ENCODE data around the gene ATRN.

The ATRN gene

GRCh38 chr20:3672547-3673171, 201.8 kb downstream of the ATRN start:
- H3K27ac ChIP-seq (ENCODE audit: low read depth, low read length): no peak overlapping the region
- H3K36me3 ChIP-seq (ENCODE audit: control insufficient read depth, insufficient read depth, low read length): peaks cover 7% of the 10 kb centered on the region
- H3K4me3 ChIP-seq (ENCODE audit: low read length): no peak overlapping the region
- peaks cover 10% of the 10 kb centered on the region for H3K4me1 ChIP-seq (ENCODE audit: control insufficient read depth, insufficient read depth, low read length)
- H3K27me3 ChIP-seq (ENCODE audit: control insufficient read depth, insufficient read depth, low read length): peaks cover 9% of the 10 kb centered on the region
- H3K9ac ChIP-seq (ENCODE audit: low read length): no peak overlapping the region

DNA sequence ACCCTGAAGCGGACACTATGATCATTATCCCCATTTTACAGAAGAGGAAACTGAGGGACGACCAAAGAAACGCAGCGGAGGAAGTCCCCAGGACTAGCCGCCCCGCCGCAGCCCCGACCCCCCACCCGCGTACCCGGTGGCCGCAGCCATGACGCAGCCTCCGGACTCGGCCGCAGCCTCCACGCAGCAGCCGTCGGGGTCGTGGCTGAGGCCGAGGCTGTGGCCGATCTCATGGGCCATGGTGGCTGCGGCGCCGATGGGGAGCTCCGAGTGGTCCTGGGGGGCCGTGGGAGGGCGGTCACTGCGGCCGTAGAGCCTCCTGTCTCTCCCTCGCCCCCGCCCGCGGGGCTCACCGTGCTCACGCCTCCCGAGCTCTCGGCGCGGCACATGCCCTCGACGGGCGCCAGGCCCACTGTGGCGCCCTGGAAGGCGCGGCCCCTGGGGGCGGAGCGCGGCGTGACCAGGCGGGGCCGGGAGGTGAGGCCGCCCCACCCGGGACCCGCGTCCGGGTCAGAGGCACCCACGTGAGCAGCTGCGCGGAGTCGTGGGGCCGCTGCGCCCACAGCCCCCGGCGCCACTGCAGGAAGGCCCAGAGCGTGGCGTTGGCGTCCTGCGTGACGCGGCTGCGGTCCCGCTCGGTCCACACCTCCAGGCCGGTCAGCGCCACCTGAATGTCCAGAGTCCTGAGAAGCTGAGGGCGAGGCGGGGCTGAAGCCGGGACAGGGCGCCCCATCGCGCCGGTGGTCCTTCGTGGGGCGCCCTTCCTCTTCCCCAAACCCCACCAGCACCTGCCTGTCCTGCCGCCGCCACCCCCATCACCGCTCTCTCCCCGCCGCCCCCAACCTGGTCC, 202.6 kb downstream of the ATRN start:
- H3K36me3 ChIP-seq (ENCODE audit: control insufficient read depth, insufficient read depth, low read length): peaks cover 7% of the 10 kb centered on the region
- H3K4me1 ChIP-seq (ENCODE audit: control insufficient read depth, insufficient read depth, low read length): peaks cover 15% of the 10 kb centered on the region
- H3K4me3 ChIP-seq (ENCODE audit: low read length): no peak overlapping the region
- H3K9ac ChIP-seq (ENCODE audit: low read length): no peak overlapping the region
- peaks cover 9% of the 10 kb centered on the region for H3K27me3 ChIP-seq (ENCODE audit: control insufficient read depth, insufficient read depth, low read length)
- H3K27ac ChIP-seq (ENCODE audit: low read depth, low read length): no peak overlapping the region

DNA sequence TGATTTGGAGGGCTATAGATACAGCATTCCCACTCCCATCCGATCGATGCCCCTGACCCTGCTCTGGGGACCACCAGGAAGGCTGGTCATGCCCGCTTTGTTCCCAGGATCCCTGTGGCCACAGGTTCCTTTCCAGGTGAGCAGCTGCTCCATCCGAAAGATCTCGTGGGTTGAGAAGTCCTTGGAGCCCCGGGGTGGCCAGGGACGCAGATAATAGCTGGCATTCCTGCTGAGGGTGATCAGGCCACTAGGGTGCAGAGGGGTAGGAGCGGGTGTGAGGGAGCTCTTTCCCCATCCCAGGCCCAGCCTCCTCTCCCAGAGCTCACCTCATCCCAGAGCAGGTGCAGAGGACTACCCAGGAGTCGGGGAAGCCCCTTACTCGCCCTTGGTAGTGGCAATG, 203.6 kb downstream of the ATRN start:
- Histone ChIP-seq H3K4me3 (ENCODE audit: low read length) (no peak overlapping the region), H3K9ac (ENCODE audit: low read length) (no peak overlapping the region), H3K36me3 (ENCODE audit: control insufficient read depth, insufficient read depth, low read length) (peaks cover 7% of the 10 kb centered on the region), H3K27ac (ENCODE audit: low read depth, low read length) (no peak overlapping the region), H3K27me3 (ENCODE audit: control insufficient read depth, insufficient read depth, low read length) (peaks cover 9% of the 10 kb centered on the region), H3K4me1 (ENCODE audit: control insufficient read depth, insufficient read depth, low read length) (peaks cover 21% of the 10 kb centered on the region)

DNA sequence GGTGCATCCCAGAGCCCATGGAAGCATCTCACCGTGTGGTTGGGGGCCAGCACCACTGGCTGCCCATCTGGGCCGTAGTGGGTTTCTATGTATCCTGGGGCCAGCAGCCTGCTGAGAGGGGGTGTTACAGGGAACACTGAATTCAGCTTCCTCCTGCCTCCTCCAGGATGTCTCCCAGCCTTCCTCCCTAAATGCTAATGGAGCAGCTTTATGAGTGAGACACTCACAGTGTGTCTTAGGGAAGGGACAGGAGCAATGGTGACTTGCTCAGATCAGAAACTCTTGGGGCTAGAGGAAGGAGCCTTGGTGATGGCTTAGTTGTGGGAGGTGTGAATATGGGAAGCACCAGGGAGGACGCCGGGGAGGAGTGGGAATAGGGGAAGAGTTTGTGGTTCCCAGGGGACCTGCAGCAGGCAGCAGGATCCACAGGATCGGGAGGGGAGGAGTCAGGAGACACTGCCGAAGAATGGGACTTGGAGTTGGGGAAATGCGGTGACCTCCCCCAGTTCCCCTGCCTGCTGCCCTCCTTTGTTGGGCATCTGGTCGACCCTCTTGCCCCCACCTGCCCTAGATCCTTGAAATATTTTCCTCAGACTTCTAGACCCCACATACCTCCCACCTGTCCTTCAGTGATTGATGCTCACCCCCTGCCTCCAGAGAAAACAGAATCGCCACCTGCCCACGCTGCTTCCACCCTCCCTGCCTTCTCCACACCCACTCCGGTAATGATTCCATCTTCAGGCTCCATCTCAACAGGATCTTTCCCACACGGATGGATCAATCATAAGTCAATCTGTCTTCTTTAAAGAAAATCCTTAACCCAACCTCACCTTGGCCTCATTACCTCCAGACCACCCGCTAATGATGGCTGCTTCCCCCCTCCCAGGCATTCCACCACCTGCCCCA, 204.4 kb downstream of the ATRN start:
- Histone ChIP-seq H3K4me3 (ENCODE audit: low read length) (no peak overlapping the region), H3K9ac (ENCODE audit: low read length) (no peak overlapping the region), H3K27me3 (ENCODE audit: control insufficient read depth, insufficient read depth, low read length) (peaks cover 9% of the 10 kb centered on the region), H3K27ac (ENCODE audit: low read depth, low read length) (no peak overlapping the region), H3K4me1 (ENCODE audit: control insufficient read depth, insufficient read depth, low read length) (peaks cover 29% of the 10 kb centered on the region), H3K36me3 (ENCODE audit: control insufficient read depth, insufficient read depth, low read length) (peaks cover 7% of the 10 kb centered on the region)

DNA sequence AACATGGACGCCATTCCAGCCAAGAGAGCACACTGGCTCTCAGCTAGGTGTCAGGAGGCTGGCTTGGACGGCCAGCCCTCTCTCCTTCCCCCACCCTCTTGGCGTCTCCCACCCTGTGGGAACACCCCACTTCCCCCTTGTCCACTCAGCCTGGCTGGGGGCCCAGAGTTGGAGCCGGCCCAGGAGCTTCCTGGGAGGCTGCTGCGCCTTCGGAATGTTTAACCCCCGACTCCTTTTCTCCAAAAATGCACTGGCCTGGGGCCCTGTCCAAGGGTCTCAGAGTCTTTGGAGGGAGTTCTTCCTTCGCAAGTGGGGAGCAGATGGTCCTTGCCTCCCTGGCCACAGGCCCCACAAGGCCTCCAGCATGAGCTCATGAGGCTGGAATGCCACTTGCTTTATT, 206.9 kb downstream of the ATRN start:
- Histone ChIP-seq H3K36me3 (ENCODE audit: control insufficient read depth, insufficient read depth, low read length) (peaks cover 3% of the 10 kb centered on the region), H3K27ac (ENCODE audit: low read depth, low read length) (peak overlapping the region; percentile 63)

DNA sequence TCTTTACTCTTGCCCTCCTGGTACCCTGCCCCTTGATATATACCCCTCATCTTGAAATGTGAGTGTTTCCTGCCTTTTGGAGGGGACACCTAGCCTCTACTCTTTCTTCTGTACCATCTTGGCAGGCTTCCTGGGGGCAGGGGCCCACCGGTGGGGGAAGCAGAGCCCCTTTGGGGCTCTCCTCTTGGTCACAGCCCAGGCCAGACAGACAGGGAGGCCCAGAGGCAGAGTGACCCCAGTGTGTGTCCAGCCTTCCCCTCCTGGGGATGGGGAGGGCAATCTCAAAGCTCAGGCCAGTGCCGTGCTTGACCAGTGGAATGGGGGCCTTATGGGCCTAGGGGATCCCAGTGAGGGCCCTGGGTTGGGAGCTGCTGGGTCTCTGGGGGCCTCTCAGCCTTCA, 207.4 kb downstream of the ATRN start:
- H3K4me1 ChIP-seq (ENCODE audit: control insufficient read depth, insufficient read depth, low read length): peaks cover 36% of the 10 kb centered on the region
- H3K27me3 ChIP-seq (ENCODE audit: control insufficient read depth, insufficient read depth, low read length): peaks cover 8% of the 10 kb centered on the region
- no peak overlapping the region for H3K9ac ChIP-seq (ENCODE audit: low read length)
- no peak overlapping the region for H3K4me3 ChIP-seq (ENCODE audit: low read length)
- peaks cover 3% of the 10 kb centered on the region for H3K36me3 ChIP-seq (ENCODE audit: control insufficient read depth, insufficient read depth, low read length)
- H3K27ac ChIP-seq (ENCODE audit: low read depth, low read length): peak overlapping the region; percentile 63

More for the DNA sequence above, 206.9 kb downstream of the ATRN start:
- no peak overlapping the region for H3K9ac ChIP-seq (ENCODE audit: low read length)
- peaks cover 36% of the 10 kb centered on the region for H3K4me1 ChIP-seq (ENCODE audit: control insufficient read depth, insufficient read depth, low read length)
- peaks cover 8% of the 10 kb centered on the region for H3K27me3 ChIP-seq (ENCODE audit: control insufficient read depth, insufficient read depth, low read length)
- H3K4me3 ChIP-seq (ENCODE audit: low read length): no peak overlapping the region

GRCh38 chr20:3678856-3679720, 208.3 kb downstream of the ATRN start:
- peaks cover 36% of the 10 kb centered on the region for H3K4me1 ChIP-seq (ENCODE audit: control insufficient read depth, insufficient read depth, low read length)
- H3K27me3 ChIP-seq (ENCODE audit: control insufficient read depth, insufficient read depth, low read length): peaks cover 8% of the 10 kb centered on the region
- no peak overlapping the region for H3K9ac ChIP-seq (ENCODE audit: low read length)
- peaks cover 3% of the 10 kb centered on the region for H3K36me3 ChIP-seq (ENCODE audit: control insufficient read depth, insufficient read depth, low read length)
- H3K4me3 ChIP-seq (ENCODE audit: low read length): no peak overlapping the region
- H3K27ac ChIP-seq (ENCODE audit: low read depth, low read length): peak overlapping the region; percentile 96

DNA sequence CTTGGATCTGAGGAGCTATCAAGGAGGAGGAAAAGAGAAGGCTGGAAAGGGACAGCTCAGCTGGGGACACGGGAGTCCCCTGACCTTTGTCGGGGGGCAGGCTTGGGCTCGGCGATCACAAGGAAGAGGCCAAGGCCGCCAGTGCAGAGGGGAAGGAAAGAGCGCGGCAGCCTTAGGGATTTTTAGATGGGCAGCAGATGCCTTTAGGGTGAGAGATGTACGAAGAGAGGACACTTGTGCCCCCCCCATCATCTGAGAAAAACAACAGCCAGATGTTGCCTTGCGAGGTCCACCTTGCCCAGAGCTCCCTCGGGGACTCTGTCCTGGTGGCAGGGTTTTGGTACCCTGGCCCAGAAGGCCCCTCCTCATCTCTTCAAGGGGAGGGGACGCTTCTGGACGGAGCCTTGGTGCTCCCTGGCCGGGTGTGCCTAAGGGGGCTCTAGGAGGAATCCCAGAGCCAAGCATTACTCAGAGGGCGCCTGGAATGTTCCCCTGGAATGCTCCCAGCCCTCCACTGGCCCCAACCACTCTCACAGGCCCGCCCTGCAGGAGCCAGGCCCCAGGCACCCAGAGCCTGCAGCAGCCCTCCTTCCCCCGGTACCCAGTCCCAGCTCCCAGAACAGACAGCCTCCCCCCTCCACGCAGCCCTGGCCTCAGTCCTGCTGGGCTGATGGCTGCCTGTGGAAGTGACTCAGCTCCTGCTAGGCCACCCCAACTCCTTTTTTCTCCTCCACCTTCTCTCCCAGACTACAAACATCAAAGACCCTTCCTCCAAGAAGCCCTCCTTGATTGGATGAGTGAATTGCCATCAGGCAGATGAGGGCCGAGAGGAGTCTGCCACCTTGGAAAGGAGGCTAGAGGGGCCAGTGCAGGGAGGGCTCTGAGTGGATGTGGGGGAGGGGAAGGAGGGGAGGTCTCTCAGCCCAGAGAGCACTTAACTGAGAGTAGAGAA, 209.2 kb downstream of the ATRN start:
- H3K4me3 ChIP-seq (ENCODE audit: low read length): peak overlapping the region; percentile 68
- H3K27me3 ChIP-seq (ENCODE audit: control insufficient read depth, insufficient read depth, low read length): peaks cover 6% of the 10 kb centered on the region
- H3K9ac ChIP-seq (ENCODE audit: low read length): peak overlapping the region; percentile 56
- H3K27ac ChIP-seq (ENCODE audit: low read depth, low read length): peak overlapping the region; percentile 96
- peaks cover 36% of the 10 kb centered on the region for H3K4me1 ChIP-seq (ENCODE audit: control insufficient read depth, insufficient read depth, low read length)
- H3K36me3 ChIP-seq (ENCODE audit: control insufficient read depth, insufficient read depth, low read length): peaks cover 3% of the 10 kb centered on the region

DNA sequence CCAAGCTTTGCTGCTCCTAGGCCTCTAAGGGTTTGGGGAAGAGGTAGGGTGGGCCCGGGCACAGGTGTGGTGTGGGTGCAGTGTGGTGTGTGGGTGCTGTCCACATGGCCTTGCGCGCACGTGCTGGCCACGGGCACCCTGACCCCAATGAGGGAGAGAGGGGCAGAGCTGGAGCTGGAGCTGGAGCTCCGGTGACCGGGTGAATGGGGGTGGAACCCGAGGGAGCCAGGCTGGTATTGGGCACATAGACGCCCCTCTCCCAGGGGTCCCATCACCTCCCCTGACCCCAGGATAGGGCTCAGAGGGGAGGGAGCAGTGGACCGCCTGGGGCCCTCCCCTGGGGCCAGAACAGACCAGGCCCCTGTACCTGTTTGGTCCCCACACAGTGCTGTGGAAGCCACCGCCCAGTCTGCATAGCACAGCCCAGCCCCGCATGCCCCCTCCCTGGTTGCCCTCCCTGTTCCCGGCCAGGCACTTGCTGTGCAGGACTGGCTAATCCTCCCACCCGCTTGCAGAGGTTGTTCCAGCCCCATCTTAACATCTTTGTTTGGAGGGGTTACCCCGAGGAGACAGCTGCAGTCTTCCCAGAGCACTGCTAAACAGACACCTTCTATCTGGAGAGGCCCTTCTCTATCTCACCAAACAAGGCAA, 210.0 kb downstream of the ATRN start:
- Histone ChIP-seq H3K4me3 (ENCODE audit: low read length) (peak overlapping the region; percentile 68), H3K4me1 (ENCODE audit: control insufficient read depth, insufficient read depth, low read length) (peaks cover 36% of the 10 kb centered on the region), H3K9ac (ENCODE audit: low read length) (peak overlapping the region; percentile 56), H3K27me3 (ENCODE audit: control insufficient read depth, insufficient read depth, low read length) (peaks cover 6% of the 10 kb centered on the region), H3K27ac (ENCODE audit: low read depth, low read length) (peak overlapping the region; percentile 96), H3K36me3 (ENCODE audit: control insufficient read depth, insufficient read depth, low read length) (no peaks in the 10 kb centered on the region)

GRCh38 chr20:3681352-3681930, 210.6 kb downstream of the ATRN start:
- Histone ChIP-seq H3K27me3 (ENCODE audit: control insufficient read depth, insufficient read depth, low read length) (peaks cover 6% of the 10 kb centered on the region), H3K27ac (ENCODE audit: low read depth, low read length) (peak overlapping the region; percentile 96), H3K4me1 (ENCODE audit: control insufficient read depth, insufficient read depth, low read length) (peaks cover 41% of the 10 kb centered on the region), H3K4me3 (ENCODE audit: low read length) (peak overlapping the region; percentile 68), H3K9ac (ENCODE audit: low read length) (peak overlapping the region; percentile 1), H3K36me3 (ENCODE audit: control insufficient read depth, insufficient read depth, low read length) (no peaks in the 10 kb centered on the region)

All from rectal smooth muscle tissue (tissue), 1 donor.